Gastrocnemius medialis (tissue), 4 donors: ENCODE data around the gene ZFYVE28. TPM values are rescaled to one million over a fixed set of nuclear protein-coding genes. Genes with fewer than 3 reads are reported as not detected.

Source experiments
- ATAC-seq, 2 donors: fragments of 150-250 bp; one replicate each; pipeline ENCODE4 v1.9.1; 2016
- DNase-seq, 2 donors: peaks; one replicate each; pipeline ENCODE4 v3.0.0-alpha.2; 2019
- H3K27ac ChIP-seq, 4 donors: fragments of 200-600 bp; sonication (generic); 1 replicate in 1 of 4; 2 replicates in 3 of 4; pipeline ENCODE4 v1.5.1; 2016 to 2018; ENCODE audit warnings: mild to moderate bottlenecking in 2 of 4, moderate library complexity in 1 of 4
- H3K27me3 ChIP-seq, 3 donors: fragments of 200-600 bp; sonication (generic) in 2 of 3; 1 replicate in 1 of 3; 2 replicates in 2 of 3; pipeline versions ENCODE4 v1.5.1 to v1.6.0; 2016 to 2019; ENCODE audit warnings: mild to moderate bottlenecking in 1 of 3, moderate library complexity in 1 of 3
- H3K36me3 ChIP-seq, 2 donors: fragments of 200-600 bp; sonication (generic) in 1 of 2; one replicate each; pipeline ENCODE4 v1.5.1; 2017 to 2018
- H3K4me1 ChIP-seq, 2 donors: fragments of 200-600 bp; sonication (generic) in 1 of 2; one replicate each; pipeline ENCODE4 v1.5.1; 2016 to 2017; ENCODE audit warnings: mild to moderate bottlenecking in 2 of 2
- H3K4me3 ChIP-seq, 4 donors: fragments of 200-600 bp; sonication (generic) in 3 of 4; 1 replicate in 1 of 4; 2 replicates in 3 of 4; pipeline ENCODE4 v1.5.1; 2016 to 2019; ENCODE audit warnings: mild to moderate bottlenecking in 2 of 4
- H3K9me3 ChIP-seq, 3 donors: fragments of 200-600 bp; sonication (generic) in 2 of 3; 1 replicate in 1 of 3; 2 replicates in 2 of 3; pipeline ENCODE4 v1.5.1; 2016 to 2019
- CTCF ChIP-seq, 5 experiments: fragments of 450-650 bp in 3 of 5; fragments of 200-600 bp in 2 of 5; sonication (generic) in 2 of 5; IDR thresholded peaks in 4 of 5; conservative IDR thresholded peaks in 1 of 5; 1 replicate in 4 of 5; 2 replicates in 1 of 5; pipeline ENCODE4 v1.5.1; 2016 to 2019; ENCODE audit warnings: antibody characterized with exemption in 5 of 5, mild to moderate bottlenecking in 3 of 5, moderate library complexity in 3 of 5
- POLR2A ChIP-seq, 2 donors: fragments of 450-650 bp; IDR thresholded peaks; one replicate each; pipeline ENCODE4 v1.6.1; 2017; ENCODE audit warnings: antibody characterized with exemption in 2 of 2, mild to moderate bottlenecking in 2 of 2, moderate library complexity in 2 of 2
- in situ Hi-C, 4 donors: fragments of 200-750 bp; cut with MboI; loops; one replicate each; pipeline versions ENCODE4 v1.15.0 to v1.8.0; 2017; ENCODE audit warnings: low sequenced_read_pairs in 4 of 4
- intact Hi-C: fragments of 100-400 bp; cut with DNase I; formaldehyde crosslinking; loops from one replicate; pipeline ENCODE4 v1.15.1; 2023; ENCODE audit warnings: low total_unique reads
- total RNA-seq, 4 donors: library from RNA; depleted of rRNA; stranded (reverse); fragments of >200 nt; gene quantifications; one replicate each; pipeline versions ENCODE4 v1.1.0 to v1.2.3, GENCODE V29; 2016

Gene ZFYVE28
- total RNA-seq, 4 donors from 2014 or later: 1.8 to 6.0 (median 3.4) TPM

GRCh38 chr4:2458546-2459491 lies 40.4 kb upstream of the ZFYVE28 start:
- in situ Hi-C loops: loop anchor here in 1 of 4 donors (25.0 kb wide), 1 partner anchor 247 kb away; no protein-coding TSS in a partner anchor
- no peak for DNase-seq

DNA sequence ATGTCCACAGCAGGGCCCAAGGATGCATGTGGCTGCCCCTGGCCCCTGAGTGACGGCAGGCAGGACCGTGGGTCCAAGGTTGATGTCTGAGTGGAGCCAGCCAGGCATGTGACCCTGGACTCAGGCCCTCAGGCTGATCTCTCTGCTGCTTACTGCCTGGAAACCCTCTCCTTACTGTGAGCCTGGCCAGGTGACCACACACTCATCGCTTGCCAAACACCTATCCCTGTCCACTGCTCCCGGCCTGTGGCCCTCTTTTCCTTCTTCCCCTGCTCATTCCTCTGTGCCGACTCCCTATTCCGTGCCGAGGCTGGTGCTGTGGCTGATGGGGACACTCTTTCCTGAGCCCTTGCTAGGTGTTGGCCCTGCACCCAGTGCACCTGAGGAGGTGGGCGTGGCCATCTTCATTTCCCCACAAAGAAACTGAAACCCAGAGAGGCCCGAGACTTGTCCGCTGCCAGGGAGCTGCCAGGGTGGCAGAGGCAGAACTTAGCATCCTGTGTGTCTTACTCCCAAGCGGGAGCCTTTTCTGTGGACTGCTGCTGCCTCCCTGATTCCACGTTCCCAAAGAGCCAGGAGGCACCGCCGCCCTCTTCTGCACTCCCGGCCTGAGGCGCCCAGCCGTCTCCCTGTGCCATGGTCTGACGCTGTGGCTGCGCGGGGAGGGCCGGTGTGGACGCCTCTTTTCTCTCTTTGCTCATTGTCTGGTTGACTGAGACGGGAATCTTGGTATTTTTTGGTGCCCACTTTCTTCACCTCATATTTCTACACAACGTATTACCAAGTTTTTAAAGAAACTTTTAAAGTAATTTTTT lies 39.2 kb upstream of the ZFYVE28 start:
- intact Hi-C loops (no loop called here), in situ Hi-C loops (loop anchor here in 1 of 4 donors (25.0 kb wide), 1 partner anchor 245 kb away; no protein-coding TSS in a partner anchor)
- Histone ChIP-seq H3K36me3 (no peaks in the 10 kb centered on the region), H3K9me3 (no peaks in the 10 kb centered on the region), H3K4me1 (peaks cover 5% of the 10 kb centered on the region in 2 donors), H3K27ac (no peak overlapping the region), H3K4me3 (no peak overlapping the region), H3K27me3 (no peaks in the 10 kb centered on the region)
- ATAC-seq: no peak
- no peak for DNase-seq
- TF ChIP-seq POLR2A (IDR thresholded peaks at IDR 0.05) (no peak), CTCF (IDR thresholded peaks at IDR 0.05 in 4 of 5, conservative IDR thresholded peaks at IDR 0.05 in 1 of 5) (no peak)

More at GRCh38 chr4:2458546-2459491, 40.4 kb upstream of the ZFYVE28 start:
- Histone ChIP-seq H3K4me1 (peaks cover 5% of the 10 kb centered on the region in 2 donors), H3K4me3 (no peak overlapping the region), H3K27ac (no peak overlapping the region), H3K27me3 (no peaks in the 10 kb centered on the region), H3K36me3 (no peaks in the 10 kb centered on the region), H3K9me3 (no peaks in the 10 kb centered on the region)
- intact Hi-C loops: no loop called here
- no peak for TF ChIP-seq POLR2A (IDR thresholded peaks at IDR 0.05)
- TF ChIP-seq CTCF (IDR thresholded peaks at IDR 0.05 in 4 of 5, conservative IDR thresholded peaks at IDR 0.05 in 1 of 5): no peak
- ATAC-seq: no peak

DNA sequence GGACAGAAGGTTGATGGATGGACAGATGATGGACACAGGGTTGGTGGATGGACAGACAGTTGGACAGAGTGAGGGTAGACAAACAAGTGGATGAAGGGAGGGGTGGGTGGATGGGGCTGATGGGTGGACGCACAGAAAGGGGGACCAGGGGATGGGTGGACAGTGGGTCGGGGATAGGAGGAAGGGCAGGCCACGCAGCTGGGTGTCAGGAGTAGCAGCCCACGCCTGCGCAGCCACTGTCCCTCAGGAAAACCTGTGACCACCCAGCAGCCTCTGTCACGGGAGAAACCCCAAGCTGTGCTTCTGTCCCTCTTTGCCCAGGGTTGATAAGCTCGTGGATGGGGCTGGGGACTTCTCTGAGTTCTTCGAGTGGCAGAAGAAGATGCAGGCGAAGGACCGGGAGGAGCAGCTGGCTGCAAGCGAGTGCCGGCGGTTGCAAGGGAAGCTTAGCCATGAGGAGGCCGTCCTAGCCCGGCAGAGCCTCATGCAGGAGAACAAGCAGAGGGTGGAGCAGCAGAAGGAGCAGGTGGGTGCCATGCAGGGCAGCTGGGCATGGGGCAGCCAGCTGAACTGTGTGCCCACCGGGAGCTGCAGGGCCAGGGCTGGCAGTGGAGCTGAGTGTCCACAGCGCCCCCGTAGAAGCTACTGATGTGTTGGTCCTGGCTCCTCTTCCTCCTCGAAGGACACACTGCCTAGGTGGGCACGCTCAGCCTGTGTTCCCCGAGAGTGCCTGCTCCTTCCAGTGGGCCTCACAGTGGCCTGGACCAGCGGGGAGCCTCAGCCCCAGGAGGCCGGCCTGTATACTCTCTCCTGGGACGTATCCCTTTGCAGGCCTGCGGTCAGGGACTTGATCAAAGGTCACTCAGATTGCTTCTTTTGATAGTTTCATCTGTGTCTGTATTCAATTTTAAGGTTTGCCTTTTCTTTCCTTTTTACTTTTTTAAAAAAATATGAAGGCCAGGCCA lies 33.7 kb upstream of the ZFYVE28 start:
- ATAC-seq (no peak), DNase-seq (no peak)
- Histone ChIP-seq H3K36me3 (no peaks in the 10 kb centered on the region), H3K27ac (no peak overlapping the region), H3K9me3 (no peaks in the 10 kb centered on the region), H3K27me3 (no peaks in the 10 kb centered on the region), H3K4me1 (no peaks in the 10 kb centered on the region), H3K4me3 (no peak overlapping the region)
- intact Hi-C loops (no loop called here), in situ Hi-C loops (loop anchor here in 1 of 4 donors (25.0 kb wide), 1 partner anchor 240 kb away; no protein-coding TSS in a partner anchor)
- TF ChIP-seq POLR2A (IDR thresholded peaks at IDR 0.05) (no peak), CTCF (IDR thresholded peaks at IDR 0.05 in 4 of 5, conservative IDR thresholded peaks at IDR 0.05 in 1 of 5) (no peak)

GRCh38 chr4:2451036-2451520 lies 32.6 kb upstream of the ZFYVE28 start:
- H3K4me1 ChIP-seq: no peaks in the 10 kb centered on the region
- no peak for DNase-seq
- H3K27ac ChIP-seq: no peak overlapping the region
- H3K36me3 ChIP-seq: no peaks in the 10 kb centered on the region
- no peak overlapping the region for H3K4me3 ChIP-seq
- H3K27me3 ChIP-seq: no peaks in the 10 kb centered on the region
- no peaks in the 10 kb centered on the region for H3K9me3 ChIP-seq
- intact Hi-C loops: no loop called here
- in situ Hi-C loops: loop anchor here in 1 of 4 donors (25.0 kb wide), 1 partner anchor 239 kb away; no protein-coding TSS in a partner anchor
- TF ChIP-seq POLR2A (IDR thresholded peaks at IDR 0.05): no peak
- no peak for TF ChIP-seq CTCF (IDR thresholded peaks at IDR 0.05 in 4 of 5, conservative IDR thresholded peaks at IDR 0.05 in 1 of 5)
- no peak for ATAC-seq
